PFSK-1 (cell line): ENCODE results near the gene MYH10.

Experiments
- REST ChIP-seq, 2 experiments: IDR thresholded peaks; 2 replicates each; pipeline versions ENCODE4 v1.6.1 to v1.8.0; 2011 to 2012; ENCODE audit warnings: low read depth in 2 of 2, low read length in 2 of 2, control low read depth in 1 of 2, inconsistent platforms in 1 of 2, mild to moderate bottlenecking in 1 of 2, moderate library complexity in 1 of 2; ENCODE audit not compliant: insufficient read depth in 1 of 2
- SIN3A ChIP-seq: IDR thresholded peaks from 2 replicates; pipeline ENCODE4 v1.6.1; 2012; ENCODE audit warnings: mild to moderate bottlenecking, low read length, moderate library complexity, borderline replicate concordance; ENCODE audit not compliant: insufficient read depth
- TAF1 ChIP-seq: IDR thresholded peaks from 2 replicates; pipeline ENCODE4 v1.6.1; 2012; ENCODE audit warnings: low read length, control low read depth, borderline replicate concordance; ENCODE audit not compliant: insufficient read depth

DNA sequence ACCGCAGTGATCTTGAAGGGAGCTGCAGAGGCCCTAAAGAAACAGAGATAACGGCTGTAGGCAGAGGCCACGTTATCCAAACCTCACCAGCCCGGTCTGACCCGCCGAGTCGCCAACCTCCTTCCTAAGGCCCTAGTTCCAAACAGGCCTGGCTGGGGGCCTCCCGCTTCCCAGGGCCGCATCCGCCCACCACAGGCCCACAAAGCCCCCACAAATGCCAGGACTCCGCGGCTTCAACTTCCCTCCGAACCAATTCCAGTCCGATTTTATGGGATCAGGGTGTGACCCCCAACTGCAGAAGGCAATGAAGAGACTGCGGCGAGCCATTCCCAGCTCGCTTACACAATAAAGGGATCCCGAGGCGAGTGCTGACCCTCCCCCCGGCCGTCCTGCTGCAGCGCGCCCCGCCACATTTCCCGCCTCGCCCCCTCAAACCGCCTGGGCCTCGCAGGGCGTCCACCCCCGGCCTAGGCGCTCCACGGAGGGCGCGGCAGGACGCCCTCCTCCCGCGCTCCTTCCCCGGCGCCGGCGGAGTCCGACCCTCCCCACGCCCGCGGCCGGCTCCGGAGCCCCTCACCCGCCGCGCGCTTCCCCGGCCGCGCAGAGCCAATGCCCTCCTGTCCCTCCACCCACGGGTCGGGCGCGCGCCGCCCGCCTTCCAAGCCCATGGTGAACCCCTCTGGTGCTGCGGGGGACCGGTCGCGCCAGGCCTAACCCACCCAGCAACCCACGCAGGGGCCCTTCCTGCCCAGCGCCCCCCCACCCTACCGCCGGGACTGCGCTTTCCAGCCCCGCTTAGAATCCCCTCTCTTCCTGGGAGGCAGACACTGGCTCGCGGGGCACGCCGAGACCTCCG lies 926 bp downstream of the MYH10 start:
- TF ChIP-seq REST (IDR thresholded peaks at IDR 0.05; ENCODE audit: insufficient read depth in 1 of 2, low read depth in 2 of 2, low read length in 2 of 2), result no peak
- TF ChIP-seq TAF1, result no peak
- TF ChIP-seq SIN3A, result no peak
